D721Med (cell line): ENCODE results near the gene CEMIP.

Experiments used
- DNase-seq: peaks from one replicate; pipeline ENCODE4 v3.0.0; 2011; ENCODE audit warnings: low spot score; ENCODE audit not compliant: insufficient read length
- FAIRE-seq: peaks from 2 replicates; lab custom pipeline; 2011; peaks lifted over from hg19 to GRCh38; lab: Jason Lieb, UNC
- CTCF ChIP-seq: IDR thresholded peaks from 2 replicates; pipeline ENCODE4 v1.5.1; 2012; ENCODE audit warnings: mild to moderate bottlenecking, control low read depth; ENCODE audit not compliant: insufficient read depth; ENCODE audit errors: missing control alignments

Gene CEMIP

GRCh38 chr15:80870366-80870765 lies 91.2 kb downstream of the CEMIP start:
- FAIRE-seq (no peak), DNase-seq (no peak)
- TF ChIP-seq CTCF = no peak

DNA sequence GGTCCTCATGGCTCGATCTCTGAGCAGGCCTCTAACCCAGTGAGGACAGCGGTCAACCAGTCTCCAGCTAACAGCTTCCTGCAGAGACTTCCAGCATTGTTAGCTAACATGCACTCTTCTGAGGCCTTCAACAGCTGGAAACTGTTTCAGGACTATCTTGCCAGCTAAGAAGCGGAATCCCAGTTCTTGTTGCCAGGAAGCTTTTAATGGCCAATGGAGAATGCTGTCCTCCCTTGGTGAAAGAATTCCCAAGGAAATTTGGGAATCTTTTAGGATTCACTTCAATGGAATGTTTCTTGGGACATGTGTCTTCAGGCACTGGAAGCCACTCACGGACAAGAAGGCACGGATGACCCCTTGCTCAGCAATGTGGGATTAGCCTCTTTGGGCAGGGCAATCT lies 91.7 kb downstream of the CEMIP start:
- FAIRE-seq = no peak
- DNase-seq = no peak
- no peak for TF ChIP-seq CTCF

GRCh38 chr15:80871858-80872257 lies 92.7 kb downstream of the CEMIP start:
- no peak for DNase-seq
- no peak for TF ChIP-seq CTCF
- FAIRE-seq = no peak

GRCh38 chr15:80873366-80873952 lies 94.3 kb downstream of the CEMIP start:
- DNase-seq (no peak), FAIRE-seq (no peak)
- no peak for TF ChIP-seq CTCF

GRCh38 chr15:80875568-80876347 lies 96.6 kb downstream of the CEMIP start:
- FAIRE-seq (no peak), DNase-seq (no peak)
- no peak for TF ChIP-seq CTCF

DNA sequence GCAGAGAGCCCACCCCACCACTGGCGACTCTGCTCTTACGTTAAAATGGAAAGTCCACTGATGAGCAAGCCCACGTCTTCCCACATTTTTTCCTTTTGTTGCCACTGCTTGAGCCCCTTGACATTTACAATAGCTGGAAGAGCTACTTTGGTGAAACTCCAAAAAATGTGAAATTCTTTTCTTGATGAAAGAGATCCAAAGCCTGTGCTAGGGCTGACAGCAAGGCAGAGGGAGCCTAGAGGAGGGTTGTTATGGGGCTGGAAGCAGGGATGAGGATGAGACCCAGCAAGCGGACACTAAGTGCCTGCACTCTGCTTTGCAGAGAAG lies 97.1 kb downstream of the CEMIP start:
- DNase-seq = no peak
- TF ChIP-seq CTCF = no peak
- no peak for FAIRE-seq

GRCh38 chr15:80878242-80878866 lies 99.2 kb downstream of the CEMIP start:
- DNase-seq = no peak
- no peak for FAIRE-seq
- TF ChIP-seq CTCF = no peak
